GM20431 (cell line): ENCODE data around the gene STRN3.
"Not testable (repeated sequence)": the region's sequence is repeated elsewhere in the genome, so short reads cannot be mapped to it uniquely, and the experiment has no call there.

Experiments
- in situ Hi-C: fragments of 300-500 bp; cut with MseI, MboI; formaldehyde crosslinking; loops from one replicate; pipeline ENCODE4 v1.15.0; 2020; ENCODE audit warnings: low sequenced_read_pairs; ENCODE audit not compliant: unreplicated experiment

Gene STRN3

GRCh38 chr14:31026077-31026449, at the start of gene STRN3:
Gene STRN3 (minus strand): TSS chr14:31026379. CDS start chr14:31026185, 194 bp downstream.
- in situ Hi-C loops = no loop called here

- in situ Hi-C loops = loop anchor here (10.0 kb wide), 1 partner anchor 100 kb away; no protein-coding TSS in a partner anchor
These were observed 49.0 kb upstream of the STRN3 start for GRCh38 chr14:31075144-31075543.

GRCh38 chr14:31071151-31071550, 45.0 kb upstream of the STRN3 start:
- in situ Hi-C loops = loop anchor here (10.0 kb wide), 1 partner anchor 96 kb away; no protein-coding TSS in a partner anchor

- in situ Hi-C loops = loop anchor here (10.0 kb wide), 1 partner anchor 96 kb away; no protein-coding TSS in a partner anchor
These were observed 44.3 kb upstream of the STRN3 start for GRCh38 chr14:31070431-31070830.

- in situ Hi-C loops = no loop called here
These were observed 43.2 kb upstream of the STRN3 start for GRCh38 chr14:31069343-31069742.

- in situ Hi-C loops = no loop called here
These were observed 42.1 kb upstream of the STRN3 start for GRCh38 chr14:31068235-31068634.

GRCh38 chr14:31062908-31063307, 36.7 kb upstream of the STRN3 start:
- in situ Hi-C loops = not testable (repeated sequence)

- in situ Hi-C loops = no loop called here
These were observed 34.2 kb upstream of the STRN3 start for GRCh38 chr14:31060253-31060875.

GRCh38 chr14:31059152-31059924, 33.2 kb upstream of the STRN3 start:
- in situ Hi-C loops = no loop called here

- in situ Hi-C loops = no loop called here
These were observed 31.7 kb upstream of the STRN3 start for GRCh38 chr14:31057701-31058364.

GRCh38 chr14:31057035-31057434, 30.9 kb upstream of the STRN3 start:
- in situ Hi-C loops = no loop called here

- in situ Hi-C loops = not testable (repeated sequence)
These were observed 26.9 kb upstream of the STRN3 start for GRCh38 chr14:31052905-31053586.

GRCh38 chr14:31051511-31051910, 25.3 kb upstream of the STRN3 start:
- in situ Hi-C loops = no loop called here

GRCh38 chr14:31051023-31051422, 24.8 kb upstream of the STRN3 start:
- in situ Hi-C loops = no loop called here

GRCh38 chr14:31047503-31047902, 21.3 kb upstream of the STRN3 start:
- in situ Hi-C loops = no loop called here

- in situ Hi-C loops = no loop called here
These were observed 19.4 kb upstream of the STRN3 start for GRCh38 chr14:31045501-31046080.

GRCh38 chr14:31043379-31043778, 17.2 kb upstream of the STRN3 start:
- in situ Hi-C loops = no loop called here

- in situ Hi-C loops = not testable (repeated sequence)
These were observed 16.7 kb upstream of the STRN3 start for GRCh38 chr14:31042893-31043292.

- in situ Hi-C loops = no loop called here
These were observed 16.1 kb upstream of the STRN3 start for GRCh38 chr14:31042300-31042699.

GRCh38 chr14:31038521-31039166, 12.5 kb upstream of the STRN3 start:
- in situ Hi-C loops = no loop called here
